ENCODE data around the gene GABRG3. TPM values are rescaled to one million over a fixed set of nuclear protein-coding genes. Genes with fewer than 3 reads are reported as not detected.

GABRG3 gene
- total RNA-seq: not detected in 2 replicates

DNA sequence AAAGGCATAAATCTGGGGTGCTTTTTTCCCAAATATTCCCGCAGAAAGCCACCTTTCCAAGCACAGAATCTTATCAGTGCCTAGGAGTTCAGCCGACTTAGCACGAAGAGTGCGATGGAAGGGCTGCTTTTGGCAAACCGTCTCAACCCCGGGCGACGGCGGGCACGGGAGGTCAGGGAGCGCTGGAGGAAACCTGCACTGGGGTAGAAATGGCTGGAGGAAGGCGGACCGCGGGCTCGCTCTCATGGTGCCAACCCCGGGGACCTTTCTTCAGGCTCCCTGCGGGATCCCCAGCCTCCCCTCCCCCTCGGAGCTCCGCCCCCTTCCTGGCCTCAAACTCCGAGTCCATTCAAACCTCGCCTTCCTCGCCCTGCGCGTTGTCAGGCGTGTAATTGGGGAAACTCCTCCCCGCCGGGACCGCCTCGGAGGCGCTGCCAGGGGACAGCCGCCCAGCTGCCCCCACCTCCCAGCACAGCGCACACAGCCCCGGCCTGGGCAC is at the start of gene GABRG3:
GABRG3 (plus strand) TSS at position 470 of the 499 bp plus-strand sequence.

Other genes starting within 250 kb of the GABRG3 start
- gene GABRB3, start 198.1 kb upstream of the GABRG3 start, total RNA-seq: 0.34 and 5.4 TPM in 2 replicates
- not detected in 2 replicates for gene GABRA5, start 104.1 kb upstream of the GABRG3 start, total RNA-seq

Data from nasal cavity respiratory epithelium epithelial cell of viscerocranial mucosa (primary cell).